Activated T-cell treated with anti-CD3 and anti-CD28 coated beads for 24 hours (primary cell): Measurements from ENCODE around the gene METTL25.

Experiments used
- DNase-seq: peaks from one replicate; pipeline ENCODE4 v3.0.0-alpha.2; 2020; ENCODE audit warnings: low read depth

Gene METTL25

GRCh38 chr12:82527165-82527780, 168.9 kb downstream of the METTL25 start:
- DNase-seq, result no peak
